GM19239 (cell line): Measurements from ENCODE around the gene RER1.

Source experiments
- DNase-seq: peaks from one replicate; pipeline ENCODE4 v3.0.0; 2011; ENCODE audit warnings: low spot score; ENCODE audit not compliant: insufficient read length
- FAIRE-seq: peaks from 2 replicates; lab custom pipeline; 2011; peaks lifted over from hg19 to GRCh38; lab: Jason Lieb, UNC

Gene RER1

DNA sequence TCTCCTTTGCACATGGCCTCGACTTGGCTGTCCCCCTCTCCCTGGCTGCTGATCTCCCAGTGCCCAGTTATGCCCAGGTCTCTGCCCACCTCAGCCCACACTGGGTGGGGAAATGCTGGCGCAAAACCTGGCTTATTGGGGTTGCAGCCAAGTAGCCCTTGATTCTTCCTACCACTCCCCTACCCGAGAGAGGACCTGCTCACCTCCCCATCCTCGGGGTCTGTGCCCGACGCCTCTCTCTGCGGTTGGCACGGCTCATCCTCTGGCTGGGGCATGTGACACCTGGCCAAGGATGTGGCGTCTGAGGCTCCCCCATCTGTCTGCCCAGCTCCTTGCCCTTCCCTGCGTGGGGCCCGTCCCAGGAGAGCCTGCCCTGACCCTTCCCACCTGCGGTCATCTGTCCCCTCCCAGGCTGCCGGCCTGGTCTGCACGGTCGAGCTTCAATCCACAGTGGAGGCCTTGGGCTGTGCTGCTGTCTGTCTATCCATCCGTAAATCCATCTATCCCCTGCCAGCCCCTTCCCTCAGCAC, 27.2 kb downstream of the RER1 start:
- DNase-seq = no peak
- no peak for FAIRE-seq

DNA sequence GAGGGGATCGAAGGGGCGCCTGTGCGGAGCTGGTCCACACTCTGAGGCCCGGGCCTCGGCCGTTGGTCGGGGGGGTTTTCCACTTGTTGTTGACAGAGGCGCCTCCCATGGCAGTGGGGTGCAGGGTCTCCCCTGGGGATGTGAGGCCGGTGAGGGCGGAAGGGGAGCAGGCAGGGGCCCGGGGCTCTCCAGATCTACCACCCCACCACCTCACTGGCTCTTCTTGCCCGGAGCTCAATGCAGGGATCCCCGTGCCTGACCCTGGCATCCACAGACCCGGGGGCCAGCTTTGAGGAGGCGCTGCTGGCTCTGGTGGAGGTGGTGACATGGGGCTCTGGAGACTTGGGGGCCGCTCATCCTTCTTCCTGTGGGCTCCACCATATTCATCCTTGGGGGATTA, 27.8 kb downstream of the RER1 start:
- DNase-seq (no peak), FAIRE-seq (no peak)

DNA sequence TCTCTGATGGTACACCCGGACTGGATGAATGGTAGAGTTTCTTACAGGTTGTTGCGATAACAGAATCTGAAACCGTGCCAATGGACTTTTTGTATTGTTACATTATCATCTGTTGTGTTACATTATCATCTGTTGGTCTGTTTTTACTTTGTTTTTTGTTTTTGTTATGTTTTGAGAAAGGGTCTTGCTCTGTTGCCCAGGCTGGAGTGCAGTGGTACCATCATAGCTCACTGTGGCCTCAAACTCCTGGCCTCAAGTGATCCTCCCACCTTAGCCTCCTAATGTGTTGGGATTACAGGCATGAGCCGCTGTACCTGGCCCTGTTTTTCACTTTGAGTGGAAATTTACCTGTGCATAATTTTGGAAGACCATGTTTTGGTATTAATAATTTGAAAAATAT, 30.9 kb downstream of the RER1 start:
- no peak for FAIRE-seq
- DNase-seq = no peak

DNA sequence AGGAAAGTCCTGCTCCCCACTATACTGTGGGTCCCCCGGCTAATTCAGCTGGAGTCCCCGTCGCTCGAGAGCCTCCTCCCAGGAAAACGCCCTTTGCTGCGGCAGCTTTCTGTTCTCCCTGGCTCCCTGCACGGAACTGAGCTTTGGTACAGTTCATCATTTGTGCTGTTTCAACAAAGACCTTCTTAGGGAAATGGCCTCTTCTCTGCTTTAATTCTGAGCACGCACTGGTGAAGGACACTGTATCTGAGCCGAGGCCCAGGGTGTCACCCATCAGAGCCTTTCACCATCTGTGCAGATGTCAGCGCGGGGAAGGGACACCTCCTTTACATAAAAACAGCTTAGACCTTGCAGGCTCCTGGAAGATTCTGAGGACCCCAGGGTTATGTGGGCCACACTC, 34.3 kb downstream of the RER1 start:
- no peak for FAIRE-seq
- DNase-seq = no peak

DNA sequence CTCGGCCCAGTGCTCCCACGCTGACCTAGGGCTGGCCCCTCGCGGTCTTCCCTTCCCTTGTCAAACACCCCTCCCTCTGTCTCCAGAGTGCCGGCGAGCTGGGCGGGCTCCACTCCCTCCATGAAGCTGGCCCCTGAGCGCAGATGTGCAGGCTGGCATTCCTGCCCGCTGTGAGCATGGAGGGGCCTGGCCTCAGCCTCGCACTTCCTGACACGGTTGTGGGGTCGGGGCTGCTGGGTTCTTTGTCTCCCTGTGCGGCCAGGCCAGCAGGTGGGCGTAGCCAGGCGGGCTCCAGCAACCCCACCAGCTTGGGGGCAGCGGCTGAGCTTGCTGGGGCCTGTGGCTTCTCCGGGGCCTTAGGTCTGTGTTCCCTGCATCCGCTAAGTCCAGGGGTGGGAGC, 34.9 kb downstream of the RER1 start:
- FAIRE-seq = no peak
- DNase-seq = no peak

DNA sequence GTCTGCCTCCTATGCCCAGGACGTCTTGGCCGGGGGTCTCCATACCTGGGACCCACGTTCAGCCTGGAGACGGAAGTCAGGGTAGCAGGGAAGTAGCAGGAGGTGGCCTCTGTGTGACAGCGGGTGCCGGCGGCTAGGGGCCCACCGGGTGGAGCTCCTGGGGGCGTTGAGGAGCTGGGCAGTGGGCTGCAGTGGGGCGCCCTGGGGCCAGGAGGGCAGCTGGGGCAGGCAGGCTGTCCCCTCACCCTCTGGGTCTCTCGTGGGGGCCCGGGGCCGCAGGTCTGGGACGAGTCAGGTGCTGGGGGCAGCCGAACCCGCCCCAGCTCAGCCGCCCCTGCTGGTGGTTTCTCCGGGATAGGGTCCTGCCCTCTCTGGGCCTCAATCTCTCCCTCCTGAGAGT, 35.4 kb downstream of the RER1 start:
- FAIRE-seq (no peak), DNase-seq (no peak)

DNA sequence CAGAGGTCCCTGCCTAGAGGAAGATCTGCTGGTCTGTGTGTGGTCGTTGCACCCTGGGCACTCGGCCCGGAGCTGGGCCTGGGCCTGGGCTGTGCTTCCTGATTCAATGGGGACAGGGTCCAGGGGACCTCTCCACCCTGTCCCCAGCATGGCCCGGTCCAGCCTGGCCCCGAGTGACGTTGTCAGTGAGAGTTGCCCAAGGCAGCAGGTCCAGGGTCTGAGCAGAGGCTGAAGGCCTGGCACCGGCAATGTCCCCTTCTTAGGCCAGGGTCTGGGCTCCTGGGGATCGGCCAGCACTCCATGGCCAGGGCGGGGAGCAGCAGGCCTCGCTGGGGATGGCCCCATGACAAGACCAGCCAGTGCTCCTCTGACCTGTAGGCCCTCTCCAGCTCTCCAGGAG, 36.3 kb downstream of the RER1 start:
- no peak for DNase-seq
- FAIRE-seq = no peak

DNA sequence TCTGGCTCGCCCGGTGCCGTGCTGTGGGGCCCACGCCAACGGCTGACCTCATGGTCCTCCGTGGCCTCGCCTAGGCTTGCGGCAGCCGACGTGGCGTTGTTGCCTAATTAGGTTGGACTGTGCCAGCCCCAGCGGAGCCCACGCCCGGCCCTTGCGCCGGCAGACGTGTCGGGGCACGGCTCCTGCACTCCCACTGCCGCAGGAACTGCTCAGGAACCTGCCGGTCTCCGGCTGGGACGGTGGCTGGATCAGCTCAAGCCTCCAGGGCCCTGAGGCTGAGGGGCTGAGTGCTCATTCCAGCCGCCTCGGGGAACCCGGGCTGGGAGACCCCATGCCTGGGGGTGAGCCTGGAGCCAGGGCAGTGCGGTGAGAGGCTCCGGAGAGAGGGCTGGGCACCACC, 36.8 kb downstream of the RER1 start:
- FAIRE-seq = no peak
- DNase-seq = no peak

DNA sequence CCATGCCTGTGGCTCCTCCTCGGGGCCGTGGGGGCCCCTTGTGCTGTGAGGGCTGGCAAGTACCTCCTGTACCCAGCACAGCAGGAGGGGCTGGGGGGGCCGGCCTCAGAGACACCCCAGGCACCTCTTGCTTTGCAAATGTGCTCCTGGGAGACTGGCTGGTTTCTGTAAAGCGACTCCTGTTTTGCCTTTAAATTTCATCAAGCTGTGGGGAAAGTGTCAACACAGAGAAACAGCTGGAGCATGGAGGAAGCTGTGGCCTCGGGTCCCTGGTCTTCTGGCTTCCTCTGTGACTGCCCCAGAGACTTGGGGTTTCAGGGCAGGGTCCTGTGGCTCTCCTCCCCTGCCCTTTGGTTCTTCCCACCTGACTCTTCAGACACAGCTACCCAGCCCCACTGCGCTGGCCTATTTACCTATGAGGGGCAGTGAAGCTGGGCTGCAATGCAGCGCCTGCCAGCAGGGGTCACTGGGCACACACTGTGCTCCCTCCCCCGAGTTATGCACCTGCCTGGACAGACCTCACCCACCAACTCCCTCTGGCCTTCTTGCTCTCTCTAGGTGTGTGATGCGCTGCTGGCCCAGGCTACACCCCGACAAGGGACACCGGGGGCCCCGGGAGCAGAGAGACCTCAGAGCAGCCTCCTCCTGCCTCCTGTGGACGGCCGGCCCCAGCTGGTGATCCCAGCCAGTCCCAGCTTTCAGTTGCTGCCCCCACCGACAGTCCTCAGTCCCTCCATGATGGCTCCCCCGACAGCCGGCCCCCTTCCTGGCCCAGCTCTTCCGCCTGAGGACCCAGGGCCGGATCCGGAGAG, 38.3 kb downstream of the RER1 start:
- FAIRE-seq (no peak), DNase-seq (no peak)

DNA sequence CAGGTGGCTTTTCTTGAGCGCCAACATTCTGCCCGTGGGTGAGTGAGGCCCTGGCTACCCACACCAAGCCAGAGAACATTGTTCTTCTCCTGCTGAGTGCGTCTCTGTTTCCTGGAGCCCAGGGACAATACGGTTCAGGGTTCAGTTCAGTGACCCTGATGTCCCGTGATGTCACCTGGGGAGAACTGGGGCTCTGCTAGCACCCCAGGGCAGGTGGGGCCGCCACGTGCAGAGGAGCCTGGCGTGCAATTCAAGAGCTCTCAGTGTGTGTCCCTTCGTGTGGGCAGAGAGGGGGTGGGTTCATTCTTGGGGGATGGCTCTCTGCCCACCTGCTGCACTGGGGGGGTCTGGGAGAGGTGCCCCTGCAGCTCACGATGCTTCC, 38.9 kb downstream of the RER1 start:
- FAIRE-seq = no peak
- no peak for DNase-seq

DNA sequence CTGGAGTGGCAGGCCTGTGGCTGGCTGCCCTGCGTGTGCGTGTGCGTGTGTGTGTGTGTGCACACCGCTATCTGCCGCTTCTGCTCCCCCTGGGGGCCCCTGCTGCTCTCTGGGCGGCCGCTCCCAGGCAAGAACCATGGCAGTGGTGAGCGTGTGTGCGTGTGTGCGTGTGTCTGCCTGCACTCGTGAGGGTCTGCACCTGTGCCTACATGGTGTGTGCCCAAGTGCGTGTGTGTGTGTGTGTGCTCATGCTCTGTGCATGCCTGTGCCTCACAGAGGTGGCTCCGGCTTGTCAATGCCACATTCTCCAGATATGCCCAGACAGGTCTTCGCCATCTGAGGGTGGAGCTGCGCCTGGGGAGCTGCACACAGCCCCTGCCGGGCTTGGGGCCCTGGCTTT, 39.5 kb downstream of the RER1 start:
- no peak for DNase-seq
- no peak for FAIRE-seq

DNA sequence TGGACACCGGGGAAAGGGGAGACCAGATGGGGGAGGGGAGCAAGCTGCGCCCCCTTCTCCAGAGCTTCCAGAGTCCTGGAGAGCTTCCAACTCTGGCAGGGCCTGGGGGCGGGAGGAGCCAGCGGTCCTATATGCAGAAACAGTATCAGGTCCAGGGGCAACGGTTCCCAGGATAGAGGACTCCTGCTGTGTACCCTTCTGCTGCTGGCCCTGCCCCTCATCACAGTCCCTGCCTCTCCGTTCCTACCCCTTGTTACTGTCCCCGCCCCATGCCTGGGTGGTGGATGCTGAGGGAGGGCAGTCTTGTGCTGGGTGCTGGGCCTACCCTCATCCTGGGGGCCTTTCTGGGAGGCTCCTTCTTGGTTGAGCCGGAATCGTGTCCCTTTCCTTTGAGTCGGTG, 39.9 kb downstream of the RER1 start:
- FAIRE-seq = no peak
- no peak for DNase-seq

DNA sequence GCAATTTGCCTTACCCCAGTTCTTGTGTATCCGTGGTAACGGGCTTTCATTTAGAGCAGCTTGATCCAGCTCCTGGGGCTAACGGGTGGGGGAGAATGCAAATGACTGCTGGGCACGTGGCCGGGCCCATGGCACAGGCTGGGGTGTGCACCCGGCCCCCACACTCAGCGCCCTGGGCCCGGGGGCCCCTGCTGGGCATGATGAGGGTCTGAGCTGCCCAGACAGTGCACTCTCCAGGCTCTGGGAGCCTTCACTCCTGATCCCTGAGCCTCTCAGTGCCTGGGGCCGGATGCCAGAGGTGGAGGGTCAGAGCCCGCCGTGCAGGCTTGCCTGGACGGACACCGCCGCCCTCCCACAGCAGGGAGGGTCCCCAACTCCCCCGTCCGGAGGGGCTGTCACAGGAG, 40.8 kb downstream of the RER1 start:
- FAIRE-seq = no peak
- DNase-seq = no peak

DNA sequence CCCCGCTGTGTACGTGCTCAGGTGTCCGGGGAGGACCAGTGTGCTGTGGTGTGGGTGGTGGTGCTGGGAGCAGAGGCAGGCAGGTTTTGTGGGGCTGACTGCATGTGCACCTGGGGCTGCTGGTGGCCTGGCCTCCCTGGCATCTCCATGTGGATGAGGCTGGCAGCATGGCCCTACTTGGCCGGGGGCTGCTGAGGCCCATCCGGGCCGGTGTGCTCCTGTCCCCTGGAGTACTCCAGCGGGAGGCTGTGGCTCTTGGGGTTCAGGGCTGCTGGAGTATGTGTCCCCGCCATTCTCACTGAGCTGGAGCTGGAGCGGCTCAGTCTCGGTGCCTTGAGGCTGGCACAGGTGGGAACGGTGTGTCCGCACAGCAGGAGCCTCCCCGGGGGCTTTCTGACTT, 41.6 kb downstream of the RER1 start:
- FAIRE-seq (no peak), DNase-seq (no peak)

DNA sequence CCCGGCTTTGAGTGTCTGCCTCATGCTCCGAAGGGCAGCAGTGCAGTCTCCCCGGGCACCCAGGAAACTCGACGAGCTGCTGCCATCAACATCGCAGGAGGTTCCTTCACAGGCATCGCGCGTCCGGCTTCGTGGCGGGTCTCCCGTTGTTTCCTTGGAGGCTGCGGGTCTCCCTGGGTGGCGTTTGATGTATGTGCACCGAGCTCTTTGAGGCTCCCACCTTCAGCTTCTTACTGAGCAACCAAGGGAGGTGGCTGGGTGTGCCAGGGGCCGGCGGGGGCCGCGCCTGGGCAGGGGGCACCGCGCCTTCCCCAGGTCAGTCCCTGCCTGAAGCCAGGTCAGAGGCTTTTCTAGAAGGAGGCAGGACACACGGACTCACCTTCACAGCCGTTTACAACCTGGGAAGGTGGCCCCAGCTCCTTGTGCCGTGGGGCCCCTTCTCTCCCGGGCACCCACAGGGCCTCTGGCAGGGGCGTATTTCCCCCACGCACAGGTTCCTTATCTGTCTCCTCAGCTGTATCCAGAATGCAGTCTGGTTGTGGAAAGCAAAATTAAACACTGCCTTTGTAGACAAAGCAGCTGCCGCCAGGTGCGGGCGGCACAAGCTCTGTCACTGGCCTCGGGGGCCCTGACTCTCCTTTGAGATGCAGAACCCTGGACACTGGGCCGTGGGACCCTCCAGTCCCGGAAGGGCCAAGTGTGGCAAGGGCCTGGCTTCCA, 42.5 kb downstream of the RER1 start:
- no peak for FAIRE-seq
- DNase-seq = no peak

DNA sequence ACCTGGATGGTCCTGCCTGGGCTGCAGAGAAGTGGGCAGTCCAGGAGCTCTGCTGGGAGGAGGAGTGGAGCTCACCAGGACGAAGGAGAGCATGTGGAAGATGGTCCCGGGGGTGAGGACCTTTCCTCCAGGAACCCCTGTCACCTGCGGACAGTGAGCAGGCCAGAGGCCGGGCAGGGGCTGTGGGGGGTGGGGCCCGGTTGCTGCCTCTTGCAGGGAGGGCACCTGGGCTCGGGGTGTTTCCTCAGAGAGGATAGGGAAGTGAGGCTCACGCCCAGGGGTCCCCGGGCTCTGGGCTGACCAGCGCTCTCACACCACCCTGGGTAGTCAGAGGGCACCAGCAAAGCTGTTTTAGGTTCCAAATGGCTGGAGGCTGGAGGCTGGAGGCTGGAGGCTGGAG, 43.5 kb downstream of the RER1 start:
- FAIRE-seq (no peak), DNase-seq (no peak)

DNA sequence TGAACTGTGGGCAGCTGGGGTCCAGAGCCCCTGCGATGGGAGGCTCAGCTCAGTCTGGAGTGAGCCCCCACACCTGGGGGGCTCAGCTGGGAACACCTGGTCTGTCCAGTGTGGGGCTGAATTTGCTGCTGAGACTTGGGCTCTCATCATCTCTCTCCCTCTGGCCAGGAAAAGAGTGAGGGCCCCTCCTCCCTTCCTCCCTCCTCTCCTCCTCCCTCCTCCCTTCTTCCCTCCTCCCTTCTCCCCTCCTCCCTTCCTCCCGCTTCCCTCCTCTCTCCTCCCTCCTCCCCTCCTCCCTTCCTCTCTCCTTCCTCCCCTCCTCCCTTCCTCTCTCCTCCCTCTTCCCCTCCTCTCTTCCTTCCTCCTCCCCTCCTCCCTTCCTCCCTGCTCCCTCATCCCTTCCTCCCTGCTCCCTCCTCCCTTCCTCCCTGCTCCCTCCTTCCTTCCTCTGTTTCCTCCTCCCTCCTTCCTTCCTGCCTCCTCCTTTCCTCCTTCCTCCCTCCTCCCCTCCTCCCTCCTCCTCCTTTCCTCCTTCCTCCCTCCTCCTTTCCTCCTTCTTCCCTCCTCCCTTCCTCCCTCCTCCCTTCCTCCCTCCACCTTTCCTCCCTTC, 44.2 kb downstream of the RER1 start:
- FAIRE-seq = no peak
- DNase-seq = no peak

DNA sequence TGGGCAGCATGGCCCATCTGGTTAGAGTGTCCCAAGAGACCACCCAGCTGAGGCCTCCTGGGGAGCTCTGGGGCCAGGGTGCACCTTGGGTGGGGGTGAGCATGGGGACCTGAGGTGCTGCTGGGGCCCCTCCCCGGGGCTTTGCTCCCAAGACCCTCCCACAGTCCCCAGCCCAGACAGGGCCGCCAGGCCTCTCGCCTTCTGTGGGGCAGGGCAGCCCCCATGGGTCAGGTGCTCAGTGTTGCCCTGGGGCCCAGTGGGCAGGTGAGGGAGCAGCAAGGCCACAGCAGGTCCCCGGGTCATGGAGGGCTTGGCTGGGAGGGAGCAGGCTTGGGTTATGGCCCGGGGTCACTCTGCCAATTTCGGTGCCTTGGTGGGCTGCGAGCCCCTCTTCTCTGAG, 45.2 kb downstream of the RER1 start:
- DNase-seq = no peak
- no peak for FAIRE-seq

DNA sequence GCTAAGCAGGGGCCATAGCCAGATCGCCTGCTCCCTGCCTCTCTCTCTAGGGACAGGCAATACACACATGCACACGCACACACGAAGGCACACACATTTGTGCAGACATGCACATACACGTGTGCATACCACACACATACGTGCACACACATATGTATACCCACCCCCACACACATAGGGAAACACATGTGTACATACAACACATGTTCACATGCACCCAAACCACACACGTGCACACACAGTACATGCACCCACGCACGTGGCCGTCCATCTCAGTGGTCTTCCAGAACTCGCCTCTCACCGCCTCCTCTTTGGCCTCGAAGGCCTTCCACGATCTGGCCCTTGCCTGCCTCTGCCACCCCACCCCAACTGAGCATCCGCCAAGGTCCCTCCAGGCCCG, 46.0 kb downstream of the RER1 start:
- no peak for FAIRE-seq
- no peak for DNase-seq

DNA sequence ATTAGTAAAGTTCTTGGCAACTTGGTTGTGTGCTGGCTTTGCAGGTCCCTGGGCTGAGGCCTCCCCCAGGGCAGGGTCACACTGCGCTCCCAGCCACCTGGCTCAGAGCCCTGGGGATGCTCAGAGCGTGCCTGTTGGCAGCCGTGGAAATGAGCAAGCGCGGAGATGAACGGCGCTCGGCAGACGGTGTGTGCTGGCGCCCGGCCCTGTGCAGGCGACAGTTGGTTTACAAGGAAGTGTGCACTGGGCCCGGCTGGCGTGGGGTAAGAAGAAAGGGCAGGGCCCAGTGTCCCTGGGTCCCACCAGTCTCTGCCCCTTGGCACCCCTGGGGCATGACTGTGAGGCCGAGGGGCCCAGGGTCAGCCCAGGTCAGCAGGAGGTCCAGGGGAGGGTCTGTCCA, 46.4 kb downstream of the RER1 start:
- DNase-seq (no peak), FAIRE-seq (no peak)

DNA sequence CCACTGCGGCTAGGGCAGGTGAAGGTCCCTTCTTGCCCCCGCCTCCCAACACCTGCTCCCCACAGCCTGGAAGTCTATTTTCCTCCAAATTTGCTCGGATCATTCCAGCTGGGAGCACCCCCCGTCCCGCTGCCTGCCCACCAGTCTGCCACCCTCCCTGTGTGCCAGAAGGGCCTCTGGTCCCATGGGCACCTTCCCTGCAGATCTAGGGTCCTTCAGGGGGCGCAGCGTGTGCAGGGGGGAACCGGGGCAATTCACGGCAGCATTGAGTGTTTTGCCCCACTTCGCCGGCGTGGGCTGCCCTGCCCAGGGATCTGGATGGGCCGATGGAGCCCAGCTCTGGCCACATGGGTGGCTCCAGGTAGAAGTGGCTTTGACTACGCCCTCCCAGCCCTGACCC, 47.0 kb downstream of the RER1 start:
- no peak for DNase-seq
- no peak for FAIRE-seq
